Measurements from ENCODE around the gene COL9A3.

DNA sequence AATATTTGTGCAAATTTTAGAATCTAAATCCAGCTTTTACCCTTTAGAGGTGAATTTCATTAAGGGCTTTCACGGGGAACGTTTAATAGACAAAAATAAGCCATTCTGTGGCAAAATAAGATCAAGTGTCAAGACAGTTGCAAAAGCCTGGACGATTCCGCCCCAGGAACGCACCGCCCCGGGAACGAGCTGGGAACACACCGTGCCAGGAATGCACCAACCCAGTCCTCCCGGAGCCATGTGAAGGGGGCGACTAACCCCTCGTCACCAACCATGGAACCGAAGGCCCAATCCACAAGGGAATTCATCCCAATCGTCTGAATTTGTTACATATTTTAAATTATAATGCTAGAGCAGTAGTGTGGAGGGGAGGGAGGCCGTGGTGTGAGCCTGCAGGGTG lies 65.6 kb downstream of the COL9A3 start:
- TF ChIP-seq EZH2 (IDR thresholded peaks at IDR 0.05) (no peak), EZH2phosphoT487 (IDR thresholded peaks at IDR 0.05) (no peak)
- TF ChIP-seq, protein P1, sequence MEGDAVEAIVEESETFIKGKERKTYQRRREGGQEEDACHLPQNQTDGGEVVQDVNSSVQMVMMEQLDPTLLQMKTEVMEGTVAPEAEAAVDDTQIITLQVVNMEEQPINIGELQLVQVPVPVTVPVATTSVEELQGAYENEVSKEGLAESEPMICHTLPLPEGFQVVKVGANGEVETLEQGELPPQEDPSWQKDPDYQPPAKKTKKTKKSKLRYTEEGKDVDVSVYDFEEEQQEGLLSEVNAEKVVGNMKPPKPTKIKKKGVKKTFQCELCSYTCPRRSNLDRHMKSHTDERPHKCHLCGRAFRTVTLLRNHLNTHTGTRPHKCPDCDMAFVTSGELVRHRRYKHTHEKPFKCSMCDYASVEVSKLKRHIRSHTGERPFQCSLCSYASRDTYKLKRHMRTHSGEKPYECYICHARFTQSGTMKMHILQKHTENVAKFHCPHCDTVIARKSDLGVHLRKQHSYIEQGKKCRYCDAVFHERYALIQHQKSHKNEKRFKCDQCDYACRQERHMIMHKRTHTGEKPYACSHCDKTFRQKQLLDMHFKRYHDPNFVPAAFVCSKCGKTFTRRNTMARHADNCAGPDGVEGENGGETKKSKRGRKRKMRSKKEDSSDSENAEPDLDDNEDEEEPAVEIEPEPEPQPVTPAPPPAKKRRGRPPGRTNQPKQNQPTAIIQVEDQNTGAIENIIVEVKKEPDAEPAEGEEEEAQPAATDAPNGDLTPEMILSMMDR (IDR thresholded peaks at IDR 0.05) = no peak

Data from neural progenitor cell (in vitro differentiated cells).